ENCODE data around the gene CRYBA4.

The CRYBA4 gene

GRCh38 chr22:26621663-26622062 is at the start of gene CRYBA4:
Gene CRYBA4, plus strand, starts transcription at chr22:26621963. Its CDS starts 634 bp downstream, at chr22:26622597.
- no peak for FAIRE-seq

GRCh38 chr22:26573026-26573662 is 48.6 kb upstream of the CRYBA4 start:
- FAIRE-seq = no peak

- FAIRE-seq = no peak
These were observed 47.6 kb upstream of the CRYBA4 start for GRCh38 chr22:26574001-26574723.

- FAIRE-seq = no peak
These were observed 45.6 kb upstream of the CRYBA4 start for GRCh38 chr22:26576026-26576680.

- no peak for FAIRE-seq
These were observed 44.7 kb upstream of the CRYBA4 start for GRCh38 chr22:26577081-26577480.

- FAIRE-seq = no peak
These were observed 42.4 kb upstream of the CRYBA4 start for GRCh38 chr22:26579331-26579886.

- FAIRE-seq = no peak
These were observed 41.4 kb upstream of the CRYBA4 start for GRCh38 chr22:26580240-26580962.

GRCh38 chr22:26581026-26581425 is 40.7 kb upstream of the CRYBA4 start:
- FAIRE-seq = no peak

GRCh38 chr22:26581633-26582168 is 40.1 kb upstream of the CRYBA4 start:
- no peak for FAIRE-seq

- no peak for FAIRE-seq
These were observed 37.8 kb upstream of the CRYBA4 start for GRCh38 chr22:26584010-26584409.

GRCh38 chr22:26585104-26585790 is 36.5 kb upstream of the CRYBA4 start:
- no peak for FAIRE-seq

- no peak for FAIRE-seq
These were observed 35.0 kb upstream of the CRYBA4 start for GRCh38 chr22:26586556-26587325.

- FAIRE-seq = no peak
These were observed 33.7 kb upstream of the CRYBA4 start for GRCh38 chr22:26587991-26588613.

GRCh38 chr22:26588729-26589366 is 32.9 kb upstream of the CRYBA4 start:
- no peak for FAIRE-seq

- no peak for FAIRE-seq
These were observed 32.4 kb upstream of the CRYBA4 start for GRCh38 chr22:26589367-26589844.

GRCh38 chr22:26589845-26590736 is 31.7 kb upstream of the CRYBA4 start, which contains the start of gene TPST2:
Gene TPST2, minus strand, starts transcription at chr22:26590132. Its CDS starts 48,502 bp downstream, at chr22:26541630.
- FAIRE-seq = no peak

GRCh38 chr22:26592421-26592891 is 29.3 kb upstream of the CRYBA4 start:
- FAIRE-seq = no peak

GRCh38 chr22:26593763-26594162 is 28.0 kb upstream of the CRYBA4 start:
- no peak for FAIRE-seq

- no peak for FAIRE-seq
These were observed 24.7 kb upstream of the CRYBA4 start for GRCh38 chr22:26597026-26597425.
